SU-DHL-6 (cell line): Measurements from ENCODE around the gene SEC24B.

Source experiments
- H2AFZ ChIP-seq: fragments of 200-600 bp; sonication (generic); 2 replicates; pipeline ENCODE4 v1.6.1; 2014; ENCODE audit warnings: low read depth, mild to moderate bottlenecking, moderate library complexity, mixed read lengths, antibody characterized with exemption, low read length; ENCODE audit not compliant: severe bottlenecking
- H3F3A ChIP-seq: fragments of 200-600 bp; shearing (Covaris generic); 2 replicates; pipeline ENCODE4 v1.6.0; 2016; ENCODE audit warnings: antibody characterized with exemption, mild to moderate bottlenecking; ENCODE audit not compliant: insufficient read depth
- H3K27ac ChIP-seq: fragments of 200-600 bp; sonication (generic); 2 replicates; pipeline ENCODE4 v1.5.1; 2016; ENCODE audit warnings: low read depth, mild to moderate bottlenecking, low read length, moderate library complexity, mixed read lengths
- H3K27me3 ChIP-seq: fragments of 200-600 bp; sonication (generic), shearing (Covaris generic); 2 replicates; pipeline ENCODE4 v1.6.0; 2014; ENCODE audit warnings: mild to moderate bottlenecking, low read length
- H3K36me3 ChIP-seq: fragments of 200-600 bp; sonication (generic); 2 replicates; pipeline ENCODE4 v1.6.1; 2014; ENCODE audit warnings: mild to moderate bottlenecking, low read length, mixed read lengths
- H3K4me2 ChIP-seq: fragments of 300-600, 200-600 bp; shearing (Covaris generic), sonication (generic); 2 replicates; pipeline ENCODE4 v1.6.0; 2014; ENCODE audit warnings: low read length, low read depth, mild to moderate bottlenecking; ENCODE audit not compliant: poor library complexity, severe bottlenecking
- H3K4me3 ChIP-seq: fragments of 200-600 bp; sonication (generic); 2 replicates; pipeline ENCODE4 v1.5.1; 2014; ENCODE audit warnings: antibody characterized with exemption, low read length, mild to moderate bottlenecking, mixed read lengths; ENCODE audit not compliant: insufficient read depth, poor library complexity, severe bottlenecking
- H3K79me2 ChIP-seq: fragments of 200-600 bp; sonication (generic); 2 replicates; pipeline ENCODE4 v1.6.1; 2014; ENCODE audit warnings: mild to moderate bottlenecking, low read length, moderate library complexity; ENCODE audit not compliant: insufficient read depth
- H3K9ac ChIP-seq: fragments of 200-600 bp; sonication (generic); 2 replicates; pipeline ENCODE4 v1.7.0; 2014; ENCODE audit warnings: mild to moderate bottlenecking, low read length
- H3K9me2 ChIP-seq: fragments of 200-600 bp; sonication (generic); replicated peaks from 2 replicates; pipeline ENCODE4 v1.6.1; 2014; ENCODE audit warnings: low read length; ENCODE audit not compliant: insufficient read depth
- H3K9me3 ChIP-seq: fragments of 200-600 bp; sonication (generic); 2 replicates; pipeline ENCODE4 v1.6.1; 2014; ENCODE audit warnings: low read length, mixed read lengths; ENCODE audit not compliant: insufficient read depth
- H4K20me1 ChIP-seq: fragments of 200-600 bp; sonication (generic); 2 replicates; pipeline ENCODE4 v1.6.1; 2014; ENCODE audit warnings: low read depth, mild to moderate bottlenecking, antibody characterized with exemption, low read length, moderate library complexity, mixed read lengths
- EZH2phosphoT487 ChIP-seq: fragments of 200-600 bp; sonication (generic), shearing (Covaris generic); conservative IDR thresholded peaks from 2 replicates; pipeline ENCODE4 v1.6.1; 2018; ENCODE audit warnings: mild to moderate bottlenecking, antibody characterized with exemption, low read length, moderate library complexity, mixed read lengths
- TF ChIP-seq, protein P1 (sequence below): fragments of 200-600 bp; sonication (generic); IDR thresholded peaks from one replicate; pipeline ENCODE4 v1.5.1; 2017; ENCODE audit warnings: antibody characterized with exemption, mild to moderate bottlenecking, low read length, moderate library complexity; ENCODE audit not compliant: insufficient read depth, poor library complexity, severe bottlenecking

Gene SEC24B

DNA sequence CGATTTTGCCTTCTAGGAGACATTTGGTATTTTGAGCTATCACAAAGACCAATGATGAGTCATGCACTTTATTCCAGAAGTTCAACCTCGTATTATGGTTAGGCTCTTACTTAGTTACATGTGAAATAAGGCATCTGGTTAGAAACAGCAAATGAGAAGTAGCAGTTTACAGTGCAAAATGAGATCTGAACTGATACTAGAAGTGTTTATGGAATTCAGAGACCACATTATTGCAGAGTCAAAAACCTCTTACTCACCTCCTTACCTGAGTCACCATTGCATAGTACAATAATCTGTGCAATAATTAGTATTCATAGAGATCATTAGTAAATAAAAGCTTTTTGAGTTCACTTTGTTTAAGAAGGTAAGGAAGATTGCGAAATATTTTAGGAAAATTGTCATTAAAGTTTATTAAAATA, 38.7 kb downstream of the SEC24B start:
- H3K9me3 ChIP-seq: no peaks in the 10 kb centered on the region
- H3K9ac ChIP-seq: no peak overlapping the region
- H2AFZ ChIP-seq: no peak overlapping the region
- no peaks in the 10 kb centered on the region for H3K9me2 ChIP-seq
- H3K27me3 ChIP-seq: no peaks in the 10 kb centered on the region
- H3F3A ChIP-seq: no peaks in the 10 kb centered on the region
- H3K36me3 ChIP-seq: no peaks in the 10 kb centered on the region
- no peak for TF ChIP-seq EZH2phosphoT487
- TF ChIP-seq, protein P1, sequence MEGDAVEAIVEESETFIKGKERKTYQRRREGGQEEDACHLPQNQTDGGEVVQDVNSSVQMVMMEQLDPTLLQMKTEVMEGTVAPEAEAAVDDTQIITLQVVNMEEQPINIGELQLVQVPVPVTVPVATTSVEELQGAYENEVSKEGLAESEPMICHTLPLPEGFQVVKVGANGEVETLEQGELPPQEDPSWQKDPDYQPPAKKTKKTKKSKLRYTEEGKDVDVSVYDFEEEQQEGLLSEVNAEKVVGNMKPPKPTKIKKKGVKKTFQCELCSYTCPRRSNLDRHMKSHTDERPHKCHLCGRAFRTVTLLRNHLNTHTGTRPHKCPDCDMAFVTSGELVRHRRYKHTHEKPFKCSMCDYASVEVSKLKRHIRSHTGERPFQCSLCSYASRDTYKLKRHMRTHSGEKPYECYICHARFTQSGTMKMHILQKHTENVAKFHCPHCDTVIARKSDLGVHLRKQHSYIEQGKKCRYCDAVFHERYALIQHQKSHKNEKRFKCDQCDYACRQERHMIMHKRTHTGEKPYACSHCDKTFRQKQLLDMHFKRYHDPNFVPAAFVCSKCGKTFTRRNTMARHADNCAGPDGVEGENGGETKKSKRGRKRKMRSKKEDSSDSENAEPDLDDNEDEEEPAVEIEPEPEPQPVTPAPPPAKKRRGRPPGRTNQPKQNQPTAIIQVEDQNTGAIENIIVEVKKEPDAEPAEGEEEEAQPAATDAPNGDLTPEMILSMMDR: no peak
- H3K79me2 ChIP-seq: no peaks in the 10 kb centered on the region; the same call in 1 of the 2 replicates
- H3K4me3 ChIP-seq: no peak overlapping the region
- no peaks in the 10 kb centered on the region for H4K20me1 ChIP-seq
- H3K4me2 ChIP-seq: no peak overlapping the region
- H3K27ac ChIP-seq: no peak overlapping the region

DNA sequence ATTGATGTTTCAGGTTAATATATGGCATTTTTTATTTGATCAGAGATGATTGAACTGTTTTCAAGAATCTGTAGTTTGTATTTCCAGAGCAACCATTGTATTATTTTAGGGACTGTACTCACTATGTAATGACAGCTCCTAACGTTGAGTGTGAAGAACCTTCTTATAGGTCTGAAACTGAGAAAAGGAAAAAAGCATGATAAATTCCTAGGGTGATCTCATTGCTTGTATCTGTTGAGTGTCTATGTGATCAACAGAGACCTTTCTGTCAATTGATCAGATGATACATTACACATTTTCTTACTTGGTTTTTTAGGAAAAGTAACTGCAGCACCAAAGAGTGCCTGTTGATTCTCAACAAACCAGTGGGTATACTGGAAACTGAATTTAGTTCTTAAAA, 40.2 kb downstream of the SEC24B start:
- Histone ChIP-seq H3K9me2 (no peaks in the 10 kb centered on the region), H3K4me3 (no peak overlapping the region), H3K79me2 (no peaks in the 10 kb centered on the region; the same call in 1 of the 2 replicates), H3K36me3 (no peaks in the 10 kb centered on the region), H3K9me3 (no peaks in the 10 kb centered on the region), H2AFZ (no peak overlapping the region), H3F3A (no peaks in the 10 kb centered on the region), H4K20me1 (no peaks in the 10 kb centered on the region), H3K4me2 (no peak overlapping the region), H3K27ac (no peak overlapping the region), H3K9ac (no peak overlapping the region), H3K27me3 (no peaks in the 10 kb centered on the region)
- TF ChIP-seq EZH2phosphoT487: no peak
- TF ChIP-seq, protein P1: no peak

DNA sequence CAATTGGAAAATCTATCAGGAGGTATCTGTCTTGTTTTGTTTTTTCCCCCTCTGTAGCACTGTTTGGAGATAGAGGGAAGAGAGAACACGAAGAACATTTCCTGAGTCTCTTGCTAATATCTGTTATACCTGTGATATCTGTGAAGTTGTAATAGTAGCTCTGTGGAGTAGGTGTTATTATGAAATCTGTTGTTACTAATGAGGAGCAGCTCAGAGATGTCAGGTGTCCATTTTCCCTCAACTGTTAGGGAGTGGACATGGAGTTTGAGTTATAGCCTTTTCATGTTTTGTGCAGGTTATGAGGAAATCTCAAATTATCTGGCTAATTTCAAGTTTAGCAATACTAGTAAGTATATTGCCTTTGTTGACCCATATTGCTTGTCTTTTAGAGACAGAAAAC, 52.4 kb downstream of the SEC24B start:
- H3K4me2 ChIP-seq: no peak overlapping the region
- H3K4me3 ChIP-seq: no peak overlapping the region
- H3K36me3 ChIP-seq: no peaks in the 10 kb centered on the region
- H3F3A ChIP-seq: no peaks in the 10 kb centered on the region
- no peak overlapping the region for H3K27ac ChIP-seq
- no peaks in the 10 kb centered on the region for H3K79me2 ChIP-seq
- H3K9ac ChIP-seq: no peak overlapping the region
- H3K27me3 ChIP-seq: no peaks in the 10 kb centered on the region
- no peak for TF ChIP-seq EZH2phosphoT487
- TF ChIP-seq, protein P1: no peak
- no peaks in the 10 kb centered on the region for H3K9me3 ChIP-seq
- no peaks in the 10 kb centered on the region for H4K20me1 ChIP-seq
- no peak overlapping the region for H2AFZ ChIP-seq
- H3K9me2 ChIP-seq: no peaks in the 10 kb centered on the region
